K562 (cell line): ENCODE data around the gene HCN3. TPM values are rescaled to one million over a fixed set of nuclear protein-coding genes. Genes with fewer than 3 reads are reported as not detected.
A peak's percentile ranks its signal among the peaks of the same experiment; 100 is the strongest.

Source experiments
- CTBP1 ChIP-seq: fragments of 450-650 bp; IDR thresholded peaks from 2 replicates; pipeline ENCODE4 v1.6.1; 2016; ENCODE audit warnings: borderline replicate concordance
- SAFB ChIP-seq: fragments of 200-400 bp; formaldehyde crosslinking; IDR thresholded peaks from 2 replicates; pipeline ENCODE4 v1.6.1; 2017; ENCODE audit warnings: low read depth, low read length, borderline replicate concordance
- SIX5 ChIP-seq, 2 experiments: IDR thresholded peaks; 2 replicates each; pipeline ENCODE4 v1.6.1; 2011; ENCODE audit warnings: low read length in 2 of 2, borderline replicate concordance in 1 of 2, low read depth in 1 of 2, mild to moderate bottlenecking in 1 of 2, moderate library complexity in 1 of 2; ENCODE audit not compliant: insufficient read depth in 1 of 2
- SPI1 ChIP-seq: IDR thresholded peaks from 2 replicates; pipeline ENCODE4 v1.6.1; 2011; ENCODE audit warnings: low read depth, low read length, control low read depth, borderline replicate concordance
- YY1 ChIP-seq, 3 experiments: IDR thresholded peaks; 2 replicates each; pipeline ENCODE4 v1.6.1; 2011; ENCODE audit warnings: low read length in 2 of 3, mild to moderate bottlenecking in 2 of 3, moderate library complexity in 2 of 3, borderline replicate concordance in 1 of 3, control low read depth in 1 of 3, low read depth in 1 of 3; ENCODE audit not compliant: insufficient read depth in 3 of 3, insufficient replicate concordance in 2 of 3, control insufficient read depth in 1 of 3, insufficient read length in 1 of 3; ENCODE audit errors: extremely low read depth in 1 of 3
- polyA plus RNA-seq, 8 experiments: library from polyadenylated mRNA; depleted of rRNA in 4 of 8; stranded (reverse) in 5 of 8; unstranded in 3 of 8; fragments of >200 nt; fragmentation: Nextera tagmentation in 2 of 8; fragmentation: Illumina TruSeq in 1 of 8; extraction: Ambion mirVana in 2 of 8; extraction: Trizol in 1 of 8; gene quantifications; 2 replicates each; pipeline versions ENCODE4 v1.2.1 to v1.2.3, GENCODE V29; 2011 to 2014; ENCODE audit warnings: inconsistent platforms in 1 of 8, missing spikeins in 1 of 8
- total RNA-seq, 7 experiments: library from RNA; depleted of rRNA in 6 of 7; stranded (reverse); fragments of >200 nt in 6 of 7; fragmentation: Illumina TruSeq in 2 of 7; extraction: Trizol in 2 of 7; gene quantifications; 2 replicates each; pipeline versions ENCODE4 v1.2.1 to v1.2.3, GENCODE V29; 2011 to 2021; ENCODE audit warnings: low replicate concordance in 1 of 7
- TF ChIP-seq, protein P1 (sequence below), 2 experiments: fragments of 450-650 bp; IDR thresholded peaks; 2 replicates each; pipeline ENCODE4 v1.6.1; 2016; ENCODE audit warnings: mild to moderate bottlenecking in 2 of 2, borderline replicate concordance in 1 of 2, low read depth in 1 of 2, moderate library complexity in 1 of 2
- TF ChIP-seq, protein P2 (sequence below): sonication (generic); formaldehyde crosslinking; IDR thresholded peaks from 2 replicates; pipeline ENCODE4 v1.9.0; 2022; ENCODE audit warnings: mild to moderate bottlenecking, missing genetic modification reagents
- TF ChIP-seq, protein P3 (sequence below): fragments of 450-650 bp; formaldehyde crosslinking; IDR thresholded peaks from 2 replicates; pipeline ENCODE4 v1.4.0; 2020; ENCODE audit warnings: mild to moderate bottlenecking, mixed read lengths
- TF ChIP-seq, protein P4 (sequence below): conservative IDR thresholded peaks from 2 replicates; pipeline ENCODE4 v1.6.1; 2011; ENCODE audit warnings: low read depth, mild to moderate bottlenecking, low read length; ENCODE audit not compliant: control insufficient read depth

Gene HCN3
- total and polyA plus RNA-seq, 9 of the 15 experiments (the other 6 are each of a cell fraction or from before 2014, with no cell fraction given) = 0.91 to 9.7 (median 3.9) TPM

DNA sequence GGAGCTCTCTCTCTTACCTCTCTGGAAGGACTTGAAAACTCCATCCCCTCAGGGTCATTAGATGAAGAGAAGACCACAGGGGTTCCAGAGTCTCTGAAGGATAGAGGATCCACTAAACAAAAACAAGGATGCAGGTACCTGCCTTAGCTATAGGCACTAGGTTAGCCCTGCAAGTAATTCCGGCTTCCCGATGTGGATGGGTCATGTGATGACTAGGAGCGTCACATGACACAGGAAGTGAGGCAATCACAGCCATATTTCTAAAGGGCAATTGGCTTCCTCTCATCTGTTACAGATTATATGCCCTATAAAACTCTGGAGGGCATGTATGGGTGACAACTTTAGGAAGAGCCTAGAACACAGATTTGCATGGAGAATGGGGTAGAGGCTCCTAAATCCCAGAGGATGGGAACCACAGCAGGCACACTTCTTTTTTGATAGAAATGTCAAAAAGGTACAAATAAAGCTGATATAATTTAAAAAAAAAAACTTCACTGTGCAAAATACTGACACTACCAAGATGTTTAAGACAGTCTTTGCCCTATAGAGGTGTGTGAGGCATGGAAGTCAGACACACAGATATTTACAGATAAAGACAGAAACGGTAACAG lies 36.1 kb upstream of the HCN3 start (continued):
- TF ChIP-seq, protein P1, sequence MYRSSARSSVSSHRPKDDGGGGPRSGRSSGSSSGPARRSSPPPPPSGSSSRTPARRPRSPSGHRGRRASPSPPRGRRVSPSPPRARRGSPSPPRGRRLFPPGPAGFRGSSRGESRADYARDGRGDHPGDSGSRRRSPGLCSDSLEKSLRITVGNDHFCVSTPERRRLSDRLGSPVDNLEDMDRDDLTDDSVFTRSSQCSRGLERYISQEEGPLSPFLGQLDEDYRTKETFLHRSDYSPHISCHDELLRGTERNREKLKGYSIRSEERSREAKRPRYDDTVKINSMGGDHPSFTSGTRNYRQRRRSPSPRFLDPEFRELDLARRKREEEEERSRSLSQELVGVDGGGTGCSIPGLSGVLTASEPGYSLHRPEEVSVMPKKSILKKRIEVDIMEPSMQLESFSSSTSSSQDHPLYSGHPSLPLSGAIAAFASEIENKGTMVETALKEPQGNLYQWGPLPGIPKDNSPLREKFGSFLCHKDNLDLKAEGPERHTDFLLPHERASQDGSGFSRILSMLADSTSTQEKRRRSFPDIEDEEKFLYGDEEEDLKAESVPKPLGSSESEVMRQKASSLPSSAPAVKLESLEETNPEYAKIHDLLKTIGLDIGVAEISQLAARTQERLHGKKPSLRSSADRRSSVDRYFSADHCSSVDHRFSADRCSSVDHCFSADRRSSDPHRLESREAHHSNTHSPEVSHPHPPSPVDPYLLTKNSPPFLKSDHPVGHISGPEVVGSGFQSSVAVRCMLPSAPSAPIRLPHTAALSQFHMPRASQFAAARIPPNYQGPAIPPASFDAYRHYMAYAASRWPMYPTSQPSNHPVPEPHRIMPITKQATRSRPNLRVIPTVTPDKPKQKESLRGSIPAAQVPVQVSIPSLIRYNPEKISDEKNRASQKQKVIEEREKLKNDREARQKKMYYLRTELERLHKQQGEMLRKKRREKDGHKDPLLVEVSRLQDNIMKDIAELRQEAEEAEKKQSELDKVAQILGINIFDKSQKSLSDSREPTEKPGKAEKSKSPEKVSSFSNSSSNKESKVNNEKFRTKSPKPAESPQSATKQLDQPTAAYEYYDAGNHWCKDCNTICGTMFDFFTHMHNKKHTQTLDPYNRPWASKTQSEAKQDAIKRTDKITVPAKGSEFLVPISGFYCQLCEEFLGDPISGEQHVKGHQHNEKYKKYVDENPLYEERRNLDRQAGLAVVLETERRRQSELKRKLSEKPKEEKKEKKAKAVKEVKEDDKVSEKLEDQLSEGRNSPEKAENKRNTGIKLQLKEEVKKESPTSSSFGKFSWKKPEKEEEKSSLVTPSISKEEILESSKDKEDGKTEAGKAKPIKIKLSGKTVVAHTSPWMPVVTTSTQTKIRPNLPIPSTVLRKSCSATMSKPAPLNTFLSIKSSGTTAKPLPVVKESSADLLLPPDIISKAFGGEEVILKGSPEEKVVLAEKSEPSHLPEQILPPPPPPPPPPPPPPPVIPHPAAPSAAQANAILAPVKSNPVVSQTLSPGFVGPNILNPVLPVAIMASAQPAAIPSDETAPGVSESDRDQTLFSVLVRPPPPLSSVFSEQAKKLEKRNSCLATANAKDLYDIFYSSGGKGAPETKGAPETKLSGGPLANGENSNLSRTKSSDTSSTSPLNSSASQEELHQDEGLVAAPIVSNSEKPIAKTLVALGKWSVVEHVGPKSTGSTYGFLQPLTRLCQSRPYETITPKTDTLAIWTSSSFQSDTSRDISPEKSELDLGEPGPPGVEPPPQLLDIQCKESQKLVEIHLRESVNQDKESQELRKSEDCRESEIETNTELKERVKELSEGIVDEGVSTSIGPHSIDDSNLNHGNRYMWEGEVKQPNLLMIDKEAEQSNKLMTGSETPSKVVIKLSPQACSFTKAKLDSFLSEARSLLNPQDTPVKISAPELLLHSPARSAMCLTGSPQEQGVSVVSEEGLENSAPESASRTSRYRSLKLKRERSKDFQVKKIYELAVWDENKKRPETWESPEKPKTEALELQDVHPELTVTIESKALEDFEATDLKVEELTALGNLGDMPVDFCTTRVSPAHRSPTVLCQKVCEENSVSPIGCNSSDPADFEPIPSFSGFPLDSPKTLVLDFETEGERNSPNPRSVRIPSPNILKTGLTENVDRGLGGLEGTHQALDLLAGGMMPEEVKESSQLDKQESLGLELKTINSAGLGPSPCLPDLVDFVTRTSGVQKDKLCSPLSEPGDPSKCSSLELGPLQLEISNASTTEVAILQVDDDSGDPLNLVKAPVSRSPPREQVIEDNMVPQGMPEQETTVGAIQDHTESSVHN (IDR thresholded peaks at IDR 0.05; ENCODE audit: borderline replicate concordance in 1 of 2, low read depth in 1 of 2) = 0 out of 4 replicates have a peak, but pooled peaks of 1 of the 2 experiments have one; percentile 34
- TF ChIP-seq CTBP1 (no peak), SIX5 (IDR thresholded peaks at IDR 0.05; ENCODE audit: borderline replicate concordance in 1 of 2, insufficient read depth in 1 of 2, low read depth in 1 of 2, low read length in 2 of 2) (peak; percentile 75 to 85), SPI1 (0 out of 2 replicates have a peak, but pooled peaks have one; percentile 48), YY1 (IDR thresholded peaks at IDR 0.05; ENCODE audit: borderline replicate concordance in 1 of 3, control insufficient read depth in 1 of 3, extremely low read depth in 1 of 3, insufficient read depth in 3 of 3, insufficient read length in 1 of 3, insufficient replicate concordance in 2 of 3, low read depth in 1 of 3, low read length in 2 of 3) (peak; percentile 88 to 99 (median 98)), SAFB (no peak)
- TF ChIP-seq, protein P2, sequence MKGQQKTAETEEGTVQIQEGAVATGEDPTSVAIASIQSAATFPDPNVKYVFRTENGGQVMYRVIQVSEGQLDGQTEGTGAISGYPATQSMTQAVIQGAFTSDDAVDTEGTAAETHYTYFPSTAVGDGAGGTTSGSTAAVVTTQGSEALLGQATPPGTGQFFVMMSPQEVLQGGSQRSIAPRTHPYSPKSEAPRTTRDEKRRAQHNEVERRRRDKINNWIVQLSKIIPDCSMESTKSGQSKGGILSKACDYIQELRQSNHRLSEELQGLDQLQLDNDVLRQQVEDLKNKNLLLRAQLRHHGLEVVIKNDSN (CRISPR knock-in tag) = peak; percentile 99
- TF ChIP-seq, protein P3, sequence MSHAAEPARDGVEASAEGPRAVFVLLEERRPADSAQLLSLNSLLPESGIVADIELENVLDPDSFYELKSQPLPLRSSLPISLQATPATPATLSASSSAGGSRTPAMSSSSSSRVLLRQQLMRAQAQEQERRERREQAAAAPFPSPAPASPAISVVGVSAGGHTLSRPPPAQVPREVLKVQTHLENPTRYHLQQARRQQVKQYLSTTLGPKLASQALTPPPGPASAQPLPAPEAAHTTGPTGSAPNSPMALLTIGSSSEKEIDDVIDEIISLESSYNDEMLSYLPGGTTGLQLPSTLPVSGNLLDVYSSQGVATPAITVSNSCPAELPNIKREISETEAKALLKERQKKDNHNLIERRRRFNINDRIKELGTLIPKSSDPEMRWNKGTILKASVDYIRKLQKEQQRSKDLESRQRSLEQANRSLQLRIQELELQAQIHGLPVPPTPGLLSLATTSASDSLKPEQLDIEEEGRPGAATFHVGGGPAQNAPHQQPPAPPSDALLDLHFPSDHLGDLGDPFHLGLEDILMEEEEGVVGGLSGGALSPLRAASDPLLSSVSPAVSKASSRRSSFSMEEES (CRISPR knock-in tag) = peak; percentile 99
- TF ChIP-seq, protein P4, sequence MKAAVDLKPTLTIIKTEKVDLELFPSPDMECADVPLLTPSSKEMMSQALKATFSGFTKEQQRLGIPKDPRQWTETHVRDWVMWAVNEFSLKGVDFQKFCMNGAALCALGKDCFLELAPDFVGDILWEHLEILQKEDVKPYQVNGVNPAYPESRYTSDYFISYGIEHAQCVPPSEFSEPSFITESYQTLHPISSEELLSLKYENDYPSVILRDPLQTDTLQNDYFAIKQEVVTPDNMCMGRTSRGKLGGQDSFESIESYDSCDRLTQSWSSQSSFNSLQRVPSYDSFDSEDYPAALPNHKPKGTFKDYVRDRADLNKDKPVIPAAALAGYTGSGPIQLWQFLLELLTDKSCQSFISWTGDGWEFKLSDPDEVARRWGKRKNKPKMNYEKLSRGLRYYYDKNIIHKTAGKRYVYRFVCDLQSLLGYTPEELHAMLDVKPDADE = peak; percentile 96
